Mesendoderm (in vitro differentiated cells): ENCODE results near the gene ANGPTL4.

Experiments
- small RNA-seq: library from polyadenylated mRNA; stranded (forward); fragments of <200 nt; extraction: miRNeasy Mini kit (QIAGEN cat#:217004); gene quantifications from one replicate; pipeline ENCODE3, GENCODE V24; 2013; ENCODE audit not compliant: insufficient read depth

ANGPTL4 gene

Small RNA genes within 50 kb of the gene (small RNA-seq; reads per million reads assigned to genes)
- 1.4 reads per million for gene MIR4999
